Activated naive CD4-positive, alpha-beta T cell treated with Interleukin-2 at 50 U/mL for 16 hours (primary cell): ENCODE results near the gene LPCAT3.

Source experiments
- DNase-seq: peaks from one replicate; pipeline ENCODE4 v3.0.0-alpha.2; 2020

The LPCAT3 gene

GRCh38 chr12:6935371-6936193, 82.7 kb downstream of the LPCAT3 start:
- no peak for DNase-seq

- DNase-seq = no peak
Observed at GRCh38 chr12:6934110-6934509, 84.2 kb downstream of the LPCAT3 start.

- no peak for DNase-seq
Observed at GRCh38 chr12:6932766-6933165, 85.5 kb downstream of the LPCAT3 start.

- no peak for DNase-seq
Observed at GRCh38 chr12:6929466-6930452, 88.5 kb downstream of the LPCAT3 start.

GRCh38 chr12:6928703-6929407, 89.4 kb downstream of the LPCAT3 start:
- no peak for DNase-seq

GRCh38 chr12:6928022-6928702, 90.1 kb downstream of the LPCAT3 start:
- no peak for DNase-seq

- peak; percentile 56 for DNase-seq
Observed at GRCh38 chr12:6927379-6928021, 90.8 kb downstream of the LPCAT3 start, which contains the start of gene ATN1. TSS of gene ATN1 (plus strand) at chr12:6927959. CDS start at chr12:6934002, 6,043 bp downstream.
